GM23338 (cell line): ENCODE results near the gene RGS19. TPM values are rescaled to one million over a fixed set of nuclear protein-coding genes. Genes with fewer than 3 reads are reported as not detected.

ENCODE experiments used
- ATAC-seq: fragments of 200-7000 bp; cut with Tn5 transposase; 3 replicates; pipeline ENCODE4 v1.9.1; 2020
- DNase-seq: peaks from one replicate; pipeline ENCODE4 v3.0.0-alpha.2; 2015; ENCODE audit warnings: low spot score
- H2AFZ ChIP-seq: fragments of 200-600 bp; sonication (generic); 2 replicates; pipeline ENCODE4 v1.8.0; 2016; ENCODE audit warnings: antibody characterized with exemption, mild to moderate bottlenecking, moderate library complexity
- H3F3A ChIP-seq: fragments of 200-600 bp; sonication (generic); replicated peaks from 2 replicates; pipeline ENCODE4 v1.8.0; 2017; ENCODE audit warnings: antibody characterized with exemption, mixed run types, low read depth
- H3K27ac ChIP-seq: fragments of 200-600 bp; sonication (generic); 2 replicates; pipeline ENCODE4 v1.6.1; 2016; ENCODE audit warnings: low read depth
- H3K27me3 ChIP-seq: fragments of 200-600 bp; sonication (generic); 2 replicates; pipeline ENCODE4 v1.8.0; 2016; ENCODE audit warnings: mild to moderate bottlenecking, mixed run types, moderate library complexity; ENCODE audit not compliant: insufficient read depth
- H3K36me3 ChIP-seq: fragments of 200-600 bp; sonication (generic); 2 replicates; pipeline ENCODE4 v1.8.0; 2016; ENCODE audit warnings: mild to moderate bottlenecking; ENCODE audit not compliant: insufficient read depth
- H3K4me1 ChIP-seq: fragments of 200-600 bp; sonication (generic); 2 replicates; pipeline ENCODE4 v1.8.0; 2016; ENCODE audit warnings: mild to moderate bottlenecking, moderate library complexity; ENCODE audit not compliant: insufficient read depth
- H3K4me2 ChIP-seq: fragments of 200-600 bp; sonication (generic); 2 replicates; pipeline ENCODE4 v1.7.1; 2017; ENCODE audit warnings: mixed run types
- H3K4me3 ChIP-seq: fragments of 200-600 bp; sonication (generic); 2 replicates; pipeline ENCODE4 v1.6.1; 2016; ENCODE audit warnings: mixed run types
- H3K79me2 ChIP-seq: fragments of 200-600 bp; sonication (generic); replicated peaks from 2 replicates; pipeline ENCODE4 v1.8.0; 2017; ENCODE audit warnings: mild to moderate bottlenecking; ENCODE audit not compliant: insufficient read depth
- H3K9me2 ChIP-seq: fragments of 200-600 bp; sonication (generic); 2 replicates; pipeline ENCODE4 v1.8.0; 2017; ENCODE audit not compliant: insufficient read depth
- H4K20me1 ChIP-seq: fragments of 200-600 bp; sonication (generic); replicated peaks from 2 replicates; pipeline ENCODE4 v1.8.0; 2017; ENCODE audit warnings: mild to moderate bottlenecking; ENCODE audit not compliant: insufficient read depth
- H3K27ac Mint-ChIP-seq: 2 replicates; pipeline ENCODE4 v1.8.0; 2020; ENCODE audit warnings: inconsistent platforms, mild to moderate bottlenecking, moderate library complexity, mixed read lengths
- H3K27me3 Mint-ChIP-seq: 3 replicates; pipeline ENCODE4 v1.8.0; 2022; ENCODE audit warnings: low read depth, mild to moderate bottlenecking, moderate library complexity, mixed read lengths, inconsistent platforms; ENCODE audit not compliant: insufficient read depth, poor library complexity
- H3K36me3 Mint-ChIP-seq: 3 replicates; pipeline ENCODE4 v1.8.0; 2021; ENCODE audit warnings: low read depth, mild to moderate bottlenecking, inconsistent platforms, moderate library complexity, mixed read lengths
- H3K4me1 Mint-ChIP-seq: 3 replicates; pipeline ENCODE4 v1.8.0; 2020; ENCODE audit warnings: mild to moderate bottlenecking, inconsistent platforms, mixed read lengths
- H3K4me3 Mint-ChIP-seq: 3 replicates; pipeline ENCODE4 v1.8.0; 2021; ENCODE audit warnings: moderate library complexity, mild to moderate bottlenecking, inconsistent platforms, mixed read lengths
- H3K9me3 Mint-ChIP-seq: 3 replicates; pipeline ENCODE4 v1.8.0; 2020; ENCODE audit warnings: moderate library complexity, mild to moderate bottlenecking, inconsistent platforms, mixed read lengths
- CTCF ChIP-seq, 2 experiments: fragments of 200-600 bp in 1 of 2; sonication (generic) in 1 of 2; conservative IDR thresholded peaks; 2 replicates each; pipeline versions ENCODE4 v1.5.1 to v1.6.1; 2016 to 2017; ENCODE audit warnings: antibody characterized with exemption in 2 of 2, low read depth in 2 of 2, mild to moderate bottlenecking in 2 of 2, moderate library complexity in 1 of 2
- EZH2phosphoT487 ChIP-seq: fragments of 200-600 bp; sonication (generic); IDR thresholded peaks from one replicate; pipeline ENCODE4 v1.8.1; 2018; ENCODE audit warnings: antibody characterized with exemption; ENCODE audit not compliant: unreplicated experiment
- JUNB ChIP-seq: IDR thresholded peaks from one replicate; pipeline ENCODE4 v1.6.1; 2016; ENCODE audit warnings: antibody characterized with exemption; ENCODE audit not compliant: unreplicated experiment
- NANOG ChIP-seq: IDR thresholded peaks from 2 replicates; pipeline ENCODE4 v1.6.1; 2016; ENCODE audit warnings: antibody characterized with exemption, borderline replicate concordance
- REST ChIP-seq: IDR thresholded peaks from one replicate; pipeline ENCODE4 v1.6.1; 2018; ENCODE audit warnings: antibody characterized with exemption; ENCODE audit not compliant: unreplicated experiment
- STAT1 ChIP-seq: IDR thresholded peaks from one replicate; pipeline ENCODE4 v1.6.1; 2016; ENCODE audit warnings: antibody characterized with exemption; ENCODE audit not compliant: unreplicated experiment
- ZNF462 ChIP-seq: fragments of 250-450 bp; sonication (Bioruptor Pico); IDR thresholded peaks from 2 replicates; pipeline ENCODE4 v1.5.0; 2020; ENCODE audit warnings: mild to moderate bottlenecking, moderate library complexity
- polyA plus RNA-seq: library from polyadenylated mRNA; unstranded; fragments of >200 nt; fragmentation: Nextera tagmentation; extraction: Ambion mirVana; gene quantifications from 2 replicates; pipeline ENCODE4 v1.2.1, GENCODE V29; 2016
- total RNA-seq: library from RNA; depleted of rRNA; stranded (reverse); fragments of >200 nt; shearing (Covaris generic); gene quantifications from 2 replicates; pipeline ENCODE4 v1.2.3, GENCODE V29; 2014

RGS19 gene
- total and polyA plus RNA-seq, 2 experiments from 2014 or later: 13.1 to 19.7 TPM

- Histone ChIP-seq H4K20me1 (no peaks in the 10 kb centered on the region), H2AFZ (peak within 1 kb of the TSS; percentile 93), H3K4me2 (peak within 1 kb of the TSS; percentile 88), H3K4me3 (peak within 1 kb of the TSS; percentile 75), H3K9me2 (no peaks in the 10 kb centered on the region), H3K27ac (no peak within 1 kb of the TSS), H3K79me2 (no peaks in the 10 kb centered on the region), H3F3A (0 out of 2 replicates have a peak, but pooled peaks cover 7% of the 10 kb centered on the region), H3K36me3 (no peaks in the 10 kb centered on the region), H3K27me3 (peaks cover 43% of the 10 kb centered on the region), H3K4me1 (peaks cover 26% of the 10 kb centered on the region; the same call in 1 of the 2 replicates)
- Mint-ChIP-seq H3K27me3 (peaks cover 42% of the 10 kb centered on the region), H3K27ac (no peak within 1 kb of the TSS), H3K4me1 (peaks cover 33% of the 10 kb centered on the region), H3K9me3 (0 out of 3 replicates have a peak, but pooled peaks cover 3% of the 10 kb centered on the region), H3K36me3 (no peaks in the 10 kb centered on the region; the same call in 2 of the 3 replicates), H3K4me3 (peak within 1 kb of the TSS; percentile 77)
- peak; percentile 47 for DNase-seq
- TF ChIP-seq REST (no peak), EZH2phosphoT487 (no peak), NANOG (no peak), CTCF (conservative IDR thresholded peaks at IDR 0.05; ENCODE audit: low read depth in 2 of 2) (no peak), STAT1 (no peak), JUNB (no peak)
- peak; percentile 0; the same call in 1 of the 3 replicates for ATAC-seq
Measured at GRCh38 chr20:64080013-64080812, 895 bp upstream of the RGS19 start, which contains the start of gene OPRL1. Gene OPRL1, plus strand, starts transcription at chr20:64080082. Its CDS starts 12,639 bp downstream, at chr20:64092721.

- no peaks in the 10 kb centered on the region for H3K36me3 ChIP-seq
- H3K4me3 Mint-ChIP-seq: peak overlapping the region; percentile 68
- ATAC-seq (no peak), DNase-seq (no peak)
- H3K27ac Mint-ChIP-seq: no peak overlapping the region
- H2AFZ ChIP-seq: no peak overlapping the region
- peak overlapping the region; percentile 75 for H3K4me3 ChIP-seq
- 0 out of 2 replicates have a peak, but pooled peaks cover 5% of the 10 kb centered on the region for H3F3A ChIP-seq
- H3K27ac ChIP-seq: no peak overlapping the region
- peaks cover 34% of the 10 kb centered on the region for H3K27me3 Mint-ChIP-seq
- no peaks in the 10 kb centered on the region for H4K20me1 ChIP-seq
- peaks cover 22% of the 10 kb centered on the region; the same call in 1 of the 2 replicates for H3K4me1 ChIP-seq
- no peaks in the 10 kb centered on the region for H3K36me3 Mint-ChIP-seq
- H3K4me1 Mint-ChIP-seq: peaks cover 29% of the 10 kb centered on the region; the same call in 2 of the 3 replicates
- H3K9me3 Mint-ChIP-seq: no peaks in the 10 kb centered on the region
- H3K9me2 ChIP-seq: no peaks in the 10 kb centered on the region
- peaks cover 30% of the 10 kb centered on the region for H3K27me3 ChIP-seq
- no peaks in the 10 kb centered on the region for H3K79me2 ChIP-seq
- H3K4me2 ChIP-seq: peak overlapping the region; percentile 88
- TF ChIP-seq EZH2phosphoT487: no peak
- TF ChIP-seq ZNF462 (CRISPR knock-in tag): no peak
- TF ChIP-seq JUNB: no peak
Measured at GRCh38 chr20:64078934-64079272, 415 bp downstream of the RGS19 start.
